HG03521 (cell line): ENCODE measurements around the gene SCARF1.

Experiments
- ATAC-seq: cut with Tn5 transposase; IDR thresholded peaks from one replicate; pipeline ENCODE4 v1.9.1; 2021; ENCODE audit warnings: mild to moderate bottlenecking, moderate library complexity; ENCODE audit not compliant: unreplicated experiment

SCARF1 gene

DNA sequence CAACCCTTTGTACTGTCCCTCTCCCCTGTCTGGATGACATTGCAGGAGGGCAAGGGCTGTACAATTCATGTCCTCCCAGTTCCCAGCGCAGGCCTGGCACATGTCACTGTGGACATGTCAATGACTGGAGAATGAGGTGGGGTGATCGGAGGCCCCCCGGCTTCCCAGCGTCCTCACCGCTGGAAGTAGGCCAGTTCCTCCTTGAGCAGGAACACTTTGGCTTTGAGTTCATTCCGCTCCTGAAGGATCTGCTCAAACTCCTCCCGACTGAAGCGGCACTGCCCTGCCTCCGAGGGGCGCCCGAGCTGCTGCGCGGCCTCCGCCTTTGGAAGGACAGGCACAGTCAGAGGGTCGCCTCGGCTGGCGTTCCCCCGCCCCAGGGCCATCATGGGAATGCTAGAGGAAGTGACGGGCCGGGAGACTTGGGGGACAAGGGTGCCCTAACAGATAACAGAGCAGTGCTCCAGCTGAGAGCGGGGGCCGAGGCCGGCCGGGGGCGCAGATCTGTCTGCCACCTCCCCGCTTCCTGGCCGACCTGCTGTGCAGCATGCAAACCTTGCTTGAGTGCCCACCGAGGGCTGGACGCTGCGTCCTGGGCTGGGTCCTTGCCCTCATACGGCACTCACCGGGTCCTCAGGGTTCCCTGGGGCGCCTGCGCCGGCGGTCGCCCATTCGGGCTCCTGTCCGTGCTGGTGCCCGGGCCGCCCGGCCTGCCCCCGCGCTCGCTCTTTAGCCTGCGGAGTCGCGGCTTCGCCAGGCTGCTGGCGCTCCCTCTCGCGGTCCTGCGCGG lies 2.8 kb upstream of the SCARF1 start:
- ATAC-seq: peak; percentile 1

DNA sequence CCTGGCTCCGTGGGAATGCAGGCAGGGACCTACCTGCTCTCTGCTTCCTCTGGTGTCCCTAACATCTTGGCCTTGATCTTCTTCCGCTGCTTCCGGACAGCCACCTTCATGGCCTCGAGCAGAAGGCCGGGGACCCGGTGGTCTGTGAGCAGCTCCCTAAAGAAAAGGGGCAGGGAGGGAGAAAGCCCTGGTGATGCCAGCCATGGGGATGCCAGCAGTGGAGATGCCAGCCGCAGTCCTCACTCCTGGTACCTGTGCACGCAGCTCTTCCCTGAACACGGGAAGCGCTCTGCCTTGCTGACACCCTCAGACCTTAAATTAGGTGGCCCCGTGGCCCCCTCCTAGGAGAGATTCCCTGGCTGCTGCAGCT lies 2.3 kb upstream of the SCARF1 start:
- no peak for ATAC-seq

DNA sequence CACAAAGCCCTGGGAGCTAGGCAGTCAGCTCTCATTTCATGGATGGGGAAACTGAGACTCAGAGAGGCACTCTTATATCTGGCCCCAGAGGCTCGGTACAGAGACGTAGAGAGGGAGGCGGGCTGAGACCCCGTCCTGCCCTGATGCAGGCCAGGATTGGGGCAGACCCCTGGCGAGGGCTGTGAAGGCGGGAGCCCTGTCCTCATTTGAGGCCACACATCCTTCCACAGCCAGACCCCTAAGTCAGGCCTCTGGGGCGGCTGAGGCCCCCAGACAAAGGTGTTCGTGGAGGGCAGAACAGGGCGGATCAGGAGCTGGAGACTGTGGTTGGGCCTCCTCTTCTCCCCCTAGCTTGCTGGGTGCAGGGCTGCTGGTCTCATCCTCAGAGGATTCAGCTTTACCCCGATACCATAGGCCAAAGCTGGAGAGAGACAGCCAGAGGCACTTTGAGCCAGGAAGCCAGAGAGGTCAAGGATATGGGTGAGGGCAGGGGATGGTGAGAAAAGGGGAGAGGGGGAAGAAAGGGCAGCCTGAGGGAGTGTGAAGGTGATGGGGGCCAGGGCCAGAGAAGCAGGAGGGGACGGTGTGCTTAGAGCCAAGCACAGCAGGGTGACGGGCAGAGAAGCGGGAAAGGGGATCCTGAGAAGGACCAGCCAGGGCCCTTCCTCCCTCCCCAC lies 805 bp upstream of the SCARF1 start:
- no peak for ATAC-seq

DNA sequence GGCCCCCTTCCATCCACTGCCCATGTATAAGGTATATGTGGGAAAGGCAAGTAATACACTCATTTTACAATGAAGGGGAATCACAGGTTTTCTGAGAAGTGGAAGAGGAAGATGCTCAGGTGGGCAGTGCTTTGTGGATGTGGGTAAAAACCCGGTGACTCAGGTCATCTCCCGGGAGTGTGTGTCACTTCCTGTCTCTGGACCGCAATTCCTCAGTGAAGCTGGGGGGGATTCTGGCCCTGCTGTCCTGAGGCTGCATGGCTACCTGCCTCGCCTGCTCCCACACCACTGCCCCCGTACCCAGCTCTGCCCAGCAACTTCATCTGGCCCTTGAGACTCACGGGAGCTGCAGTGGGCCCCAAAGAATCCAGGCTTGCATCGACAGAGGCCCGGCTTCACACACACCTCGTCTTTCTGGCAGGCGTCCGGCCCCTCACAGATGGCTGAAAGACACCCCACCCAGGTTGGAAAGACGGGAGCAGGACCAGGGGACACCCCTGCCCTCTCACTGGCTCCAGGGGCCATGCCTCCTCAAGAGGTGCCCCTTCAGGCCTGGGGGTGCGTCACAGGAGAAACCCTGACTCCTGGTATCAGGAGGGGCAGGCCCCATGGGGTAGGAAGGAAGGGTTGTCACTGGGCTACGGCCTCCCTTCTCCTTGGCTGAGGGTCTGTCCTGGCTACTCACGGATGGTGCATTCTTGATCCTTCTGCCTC lies 882 bp downstream of the SCARF1 start:
- no peak for ATAC-seq

DNA sequence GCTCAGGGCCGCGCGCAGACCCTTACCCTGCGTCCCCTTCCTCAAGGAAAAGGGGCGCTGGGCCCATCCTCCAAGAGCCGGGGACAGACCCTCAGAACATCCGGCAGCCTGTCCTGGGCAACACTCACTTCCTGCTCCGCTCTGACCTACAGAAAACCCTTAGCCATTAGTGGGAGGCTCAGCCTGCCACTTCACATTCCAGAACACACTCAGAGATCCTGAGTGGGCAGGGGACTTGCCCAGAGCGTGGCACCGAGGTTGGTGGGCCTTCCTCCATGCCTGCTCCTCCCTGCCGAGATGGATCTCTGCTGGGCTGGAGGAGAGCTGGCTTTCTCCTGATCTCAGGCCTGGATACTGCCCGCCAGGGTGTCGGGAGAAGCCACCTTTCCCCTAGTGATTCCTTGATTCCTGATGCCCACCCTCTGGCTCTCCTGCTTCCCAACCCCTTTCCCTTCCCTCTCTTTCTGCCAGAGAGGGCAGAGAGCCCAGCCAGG lies 1.5 kb downstream of the SCARF1 start:
- no peak for ATAC-seq

DNA sequence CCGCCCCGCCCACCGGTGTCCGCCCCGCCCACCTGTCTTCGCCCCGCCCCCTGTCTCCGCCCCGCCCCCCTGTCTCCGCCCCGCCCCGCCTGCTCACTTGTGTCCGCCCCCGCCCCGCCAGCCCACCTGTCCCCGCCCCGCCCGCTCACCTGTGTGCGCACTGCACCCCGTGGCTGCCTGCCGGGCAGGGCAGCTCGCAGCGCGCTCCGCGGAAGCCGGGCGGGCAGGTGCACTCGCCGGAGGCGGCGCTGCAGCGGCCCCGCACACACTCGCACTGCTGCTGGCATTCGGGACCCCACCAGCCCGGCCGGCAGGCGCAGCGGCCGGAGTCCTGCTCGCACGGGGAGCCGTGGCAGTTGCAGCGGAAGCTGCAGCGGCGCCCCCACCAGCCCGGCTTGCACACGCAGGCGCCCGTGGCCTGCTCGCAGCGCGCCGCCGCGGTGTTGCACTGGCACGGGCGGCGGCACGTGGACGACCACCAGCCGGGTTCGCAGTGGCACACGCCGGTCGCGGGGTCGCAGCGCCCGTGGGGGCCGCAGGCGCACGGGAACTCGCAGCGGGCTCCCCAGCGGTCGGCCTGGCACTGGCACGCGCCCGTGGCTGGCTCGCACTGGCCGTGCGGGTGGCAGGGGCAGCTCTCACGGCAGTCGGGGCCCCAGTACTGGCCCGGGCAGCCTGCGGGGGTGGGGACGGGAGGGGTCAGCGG lies 2.1 kb downstream of the SCARF1 start:
- no peak for ATAC-seq

DNA sequence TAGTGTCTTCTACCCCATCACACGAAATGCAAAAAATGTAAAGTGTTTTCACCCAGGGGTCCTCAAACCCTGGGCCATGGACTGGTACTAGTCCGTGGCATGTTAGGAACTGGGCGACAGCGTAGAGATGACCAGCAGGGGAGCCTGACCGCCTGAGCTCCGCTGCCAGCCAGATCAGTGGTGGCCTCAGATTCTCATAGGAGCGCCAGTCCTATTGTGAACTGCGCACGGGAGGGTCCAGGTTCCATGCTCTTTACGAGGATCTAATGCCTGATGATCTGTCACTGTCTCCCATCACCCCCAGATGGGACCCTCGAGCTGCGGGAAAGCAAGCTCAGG lies 4.5 kb downstream of the SCARF1 start:
- no peak for ATAC-seq

DNA sequence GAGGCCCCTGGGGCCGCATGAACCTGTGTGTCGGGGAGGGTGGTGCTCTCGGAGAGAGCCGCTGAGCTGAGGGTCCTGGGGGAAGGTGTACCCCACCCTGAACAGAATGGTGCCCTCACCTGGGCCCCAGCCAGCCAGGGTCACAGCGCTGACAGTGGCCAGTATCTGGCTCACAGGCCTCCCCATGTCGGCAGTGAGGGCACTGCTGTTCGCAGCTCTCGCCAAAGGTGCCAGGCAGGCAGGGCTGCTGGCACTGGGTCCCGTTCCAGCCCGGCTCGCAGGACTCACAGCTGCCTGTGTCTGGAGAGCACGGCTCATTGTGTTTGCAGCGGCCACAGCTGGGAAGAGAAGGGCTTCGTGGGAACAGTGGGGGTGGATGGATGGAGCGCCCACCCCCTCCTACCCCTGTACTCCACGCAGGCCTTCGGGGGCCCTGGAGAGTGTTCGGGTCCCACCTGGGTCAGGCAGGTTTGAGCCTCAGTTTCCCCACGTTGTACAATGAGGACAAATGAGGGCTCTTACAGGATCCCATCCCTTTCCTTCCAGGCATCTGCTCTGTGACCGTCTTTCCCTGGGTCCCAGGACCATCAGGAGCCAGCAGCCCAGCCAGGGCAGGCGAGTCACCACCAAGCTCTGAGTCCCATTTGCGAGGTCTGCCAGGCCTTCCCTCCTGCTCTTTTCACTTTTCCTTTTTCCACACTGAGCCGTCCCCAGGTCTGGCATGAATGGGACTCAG lies 5.0 kb downstream of the SCARF1 start:
- ATAC-seq: no peak

DNA sequence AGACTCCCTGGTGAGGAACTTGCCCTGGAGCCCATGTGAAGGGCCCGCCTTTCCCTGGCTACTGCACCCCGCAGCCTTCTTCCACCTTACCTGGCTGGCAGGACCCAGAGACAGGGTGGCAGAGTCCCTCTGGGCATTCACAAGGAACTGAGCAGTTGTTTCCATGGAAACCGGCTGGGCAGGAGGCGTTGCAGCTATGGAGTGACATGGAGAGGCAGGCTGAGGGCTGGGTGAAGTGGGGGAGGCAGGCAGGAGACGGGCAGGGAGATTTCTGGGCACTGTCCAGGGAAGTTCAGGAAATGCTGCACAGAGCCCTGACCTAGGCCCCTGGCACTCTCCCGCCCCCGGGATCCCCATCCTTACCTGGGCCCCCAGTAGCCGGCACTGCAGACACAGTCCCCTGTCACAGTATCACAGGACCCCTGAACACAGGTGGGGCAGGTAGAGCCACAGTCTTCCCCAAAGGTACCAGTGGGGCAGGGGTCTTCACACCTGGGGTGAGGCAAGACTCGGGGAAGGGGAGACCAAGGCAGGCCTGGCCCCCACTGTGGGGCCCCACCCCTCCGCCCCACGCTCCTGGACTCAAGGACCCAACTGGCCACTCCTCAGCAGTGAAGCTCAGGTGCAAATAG lies 5.9 kb downstream of the SCARF1 start:
- no peak for ATAC-seq

DNA sequence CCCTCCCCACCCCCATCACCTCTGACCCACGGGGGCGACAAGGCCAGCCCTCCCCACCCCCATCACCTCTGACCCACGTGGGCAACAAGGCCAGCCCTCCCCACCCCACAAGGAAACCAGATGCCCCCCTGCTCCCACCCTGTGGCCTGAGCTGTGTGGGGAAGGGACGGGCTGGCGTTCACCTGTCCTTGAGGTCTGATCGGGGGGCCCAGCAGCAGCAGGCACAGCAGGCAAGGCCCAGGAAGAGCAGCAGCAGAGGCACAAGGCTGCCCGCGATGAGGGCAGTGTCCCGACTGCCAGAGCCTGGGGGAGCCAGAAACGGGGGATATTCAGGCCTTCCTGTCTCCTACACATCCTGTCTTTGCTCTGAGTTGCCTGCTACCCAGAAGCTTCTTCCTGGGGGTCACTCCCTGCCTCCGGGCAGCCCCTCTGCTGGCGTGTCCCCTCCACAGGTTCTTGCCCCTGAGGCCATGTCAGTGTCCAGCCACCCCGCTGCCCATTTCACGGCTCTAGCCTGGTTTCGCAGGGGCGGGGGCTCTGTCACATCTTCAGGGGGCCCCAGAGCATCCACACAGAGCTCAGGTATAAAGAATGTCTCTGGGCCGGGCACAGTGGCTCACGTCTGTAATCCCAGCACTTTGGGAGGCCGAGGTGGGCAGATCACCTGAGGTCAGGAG lies 6.8 kb downstream of the SCARF1 start:
- no peak for ATAC-seq

DNA sequence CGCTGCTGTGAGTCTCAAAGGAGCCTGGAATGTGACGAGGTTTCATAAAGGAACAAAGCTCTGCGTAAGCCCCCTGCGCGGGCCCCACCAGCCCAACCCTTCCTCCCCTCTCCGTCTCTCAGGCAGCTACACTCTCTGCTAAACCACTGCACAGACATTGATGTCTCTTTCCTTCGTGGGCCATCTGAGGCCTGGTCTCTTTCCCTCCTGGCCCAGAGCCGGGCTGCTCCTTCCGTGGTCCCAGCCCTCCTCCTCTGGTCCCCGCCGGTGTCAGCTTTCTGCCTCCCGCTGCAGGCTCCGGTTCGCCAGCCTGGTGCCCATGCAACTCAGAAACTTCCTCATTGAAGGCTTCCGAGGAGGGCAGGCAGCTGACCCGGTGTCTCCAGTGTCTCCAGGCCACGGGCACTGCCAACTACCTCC lies 7.4 kb downstream of the SCARF1 start:
- no peak for ATAC-seq

DNA sequence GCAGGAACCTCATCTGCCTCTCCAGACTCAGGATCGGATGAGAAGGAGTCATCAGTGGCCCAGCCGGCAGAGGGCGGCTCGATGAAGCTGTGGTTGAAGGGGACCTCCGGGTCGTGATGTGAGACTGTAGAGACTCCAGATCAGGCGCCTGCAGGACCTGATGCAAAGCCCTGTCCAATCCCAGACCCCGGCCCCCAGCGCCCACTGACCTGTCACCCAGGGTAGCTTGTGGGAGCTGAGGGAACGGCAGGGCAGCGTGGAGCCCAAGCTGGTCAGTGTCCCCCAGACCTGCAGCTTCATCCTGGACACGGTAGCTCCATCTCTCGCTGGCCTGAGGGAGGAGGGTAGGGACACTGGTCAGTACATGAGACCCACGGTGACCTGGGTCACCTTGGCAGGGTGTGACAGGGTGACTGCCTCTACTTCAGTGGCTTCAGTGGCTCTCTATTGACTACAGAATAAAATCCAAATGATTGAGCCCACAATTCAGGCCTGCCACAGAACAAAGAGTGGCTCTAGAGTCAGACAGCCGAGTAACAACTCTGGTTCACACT lies 8.7 kb downstream of the SCARF1 start:
- no peak for ATAC-seq

DNA sequence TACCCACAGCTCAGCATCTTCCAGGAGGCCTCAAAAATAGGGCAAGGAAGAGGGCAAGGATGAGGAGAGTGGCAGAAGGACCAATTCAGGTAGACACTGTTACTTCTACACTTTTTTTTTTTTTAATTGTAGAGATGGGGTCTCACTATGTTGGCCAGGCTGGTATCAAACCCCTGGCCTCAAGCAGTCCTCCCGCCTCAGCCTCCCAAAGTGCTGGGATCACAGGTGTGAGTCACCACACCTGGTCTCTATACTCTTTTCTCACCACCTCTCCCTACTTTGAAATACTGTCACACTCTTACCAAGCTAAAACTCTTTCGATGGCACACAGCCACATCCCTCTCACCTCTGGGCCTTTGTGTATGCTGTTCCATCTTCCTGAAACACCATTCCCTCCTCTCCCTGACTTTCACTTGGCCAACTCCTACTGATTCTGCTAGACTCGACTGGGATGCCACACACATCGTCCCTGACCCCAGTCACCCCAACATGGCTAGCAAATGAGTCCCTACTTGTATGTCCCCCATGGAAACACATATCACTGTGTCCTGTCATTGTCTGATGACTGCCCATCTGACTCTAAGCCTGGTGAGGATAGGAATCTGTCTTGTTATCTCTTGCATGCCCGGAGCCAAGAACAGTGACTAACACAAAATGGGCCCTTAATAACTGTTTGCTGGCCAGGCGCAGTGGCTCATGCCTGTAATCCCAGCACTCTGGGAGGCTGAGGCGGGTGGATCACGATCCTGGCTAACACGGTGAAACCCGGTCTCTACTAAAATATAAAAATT lies 9.7 kb downstream of the SCARF1 start:
- no peak for ATAC-seq

DNA sequence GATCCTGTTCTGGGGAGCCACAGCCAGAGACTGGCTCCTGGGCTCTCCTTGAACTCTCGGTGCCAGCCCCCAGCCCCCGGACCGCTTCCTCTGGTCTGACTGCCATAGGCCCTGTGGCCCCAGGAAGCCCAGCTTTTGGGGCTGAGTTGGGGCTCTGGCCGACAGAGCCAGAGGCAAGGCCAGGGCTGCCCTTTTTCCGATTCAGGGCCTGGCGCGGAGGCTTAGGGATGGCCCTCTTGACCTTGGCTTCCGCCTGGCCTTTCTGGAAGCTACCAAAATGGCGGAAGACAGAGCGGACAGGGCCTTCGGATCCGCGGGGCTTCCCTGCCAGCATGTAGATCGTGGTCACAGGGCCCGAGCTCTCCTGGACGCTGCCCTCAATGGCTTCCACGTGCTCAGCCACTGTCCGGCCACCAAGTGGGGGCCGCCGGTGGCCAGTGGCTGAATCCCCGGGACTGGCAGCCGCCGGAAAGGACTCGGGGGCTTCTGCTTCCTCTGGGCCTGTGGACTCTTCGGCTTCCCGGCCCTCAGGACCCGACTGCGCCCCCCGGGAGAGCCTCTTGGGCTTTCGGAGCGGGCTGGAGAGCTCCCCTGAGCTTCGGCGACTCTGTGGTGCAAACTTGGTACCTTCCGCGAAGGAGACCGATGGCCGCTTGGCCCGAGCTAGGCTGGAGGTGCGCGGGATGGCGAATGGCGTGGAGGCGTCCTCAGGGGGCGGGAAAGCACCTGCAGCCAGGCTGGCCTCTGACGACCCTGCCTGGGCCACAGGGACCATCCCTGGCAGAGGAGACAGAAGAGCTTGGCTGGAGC lies 10.5 kb downstream of the SCARF1 start:
- no peak for ATAC-seq

DNA sequence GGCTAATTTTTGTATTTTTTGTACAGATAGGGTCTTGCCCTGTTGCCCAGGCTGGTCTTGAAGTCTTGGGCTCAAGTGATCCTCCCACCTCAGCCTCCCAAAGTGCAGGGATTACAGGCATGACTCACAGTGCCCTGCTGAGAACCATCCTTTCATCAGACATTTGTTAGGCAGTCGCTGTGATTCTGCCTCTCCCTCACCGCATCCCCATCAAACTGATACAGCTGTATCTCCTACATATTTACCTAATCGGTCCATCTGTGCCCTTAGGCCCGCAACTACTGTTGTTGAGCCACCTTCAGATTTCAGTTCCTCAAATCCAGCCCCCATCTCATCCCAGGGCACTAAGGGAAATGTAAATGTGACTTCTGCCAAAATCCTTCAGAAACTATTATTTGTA lies 14.9 kb downstream of the SCARF1 start:
- ATAC-seq: no peak

DNA sequence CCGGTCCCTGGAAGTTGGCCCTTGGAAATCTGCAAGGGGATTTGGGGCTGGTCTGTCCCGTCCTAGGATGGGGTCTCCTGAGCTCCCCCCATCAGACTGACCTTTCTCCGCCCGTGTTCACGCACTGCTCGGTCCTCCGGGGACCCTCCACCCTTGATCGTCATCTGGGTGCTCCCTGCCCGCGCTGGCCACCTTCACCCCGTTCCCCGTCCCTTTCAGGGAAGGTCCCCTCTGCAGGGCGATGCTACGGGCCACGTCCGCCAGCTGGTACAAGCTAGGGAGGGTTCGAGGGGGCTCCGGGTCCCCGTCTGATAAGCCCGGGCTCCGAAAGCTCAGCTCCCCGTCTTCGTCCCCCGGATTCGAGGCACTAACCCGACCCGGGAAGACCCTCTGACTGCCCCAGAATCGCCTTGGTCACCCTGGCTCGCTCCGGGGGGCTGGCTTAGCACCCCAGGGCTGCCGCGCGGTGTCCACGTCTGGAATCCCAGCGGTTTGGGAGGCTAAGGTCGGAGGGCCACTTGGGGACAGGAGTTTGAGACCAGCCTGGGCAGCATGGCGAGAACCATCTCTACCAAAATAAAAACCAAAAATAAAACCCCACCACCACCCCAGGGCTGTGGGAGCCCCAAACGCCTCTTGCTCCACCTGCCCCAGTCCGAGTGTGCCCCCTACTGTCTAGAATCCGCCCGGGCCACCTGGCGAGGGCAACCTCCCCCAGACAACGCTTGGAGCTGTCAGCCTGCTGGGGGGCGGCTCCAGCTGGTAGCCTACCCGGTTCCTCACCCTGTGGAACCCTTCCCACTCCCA lies 15.8 kb downstream of the SCARF1 start:
- no peak for ATAC-seq
